ENCODE results near the gene TTC7B. TPM values are rescaled to one million over a fixed set of nuclear protein-coding genes. Genes with fewer than 3 reads are reported as not detected.

The TTC7B gene
- total and polyA plus RNA-seq, 2 donors (not counting 3 experiments of a cell fraction or from before 2014, with no cell fraction given), result 46.8 to 76.5 TPM

DNA sequence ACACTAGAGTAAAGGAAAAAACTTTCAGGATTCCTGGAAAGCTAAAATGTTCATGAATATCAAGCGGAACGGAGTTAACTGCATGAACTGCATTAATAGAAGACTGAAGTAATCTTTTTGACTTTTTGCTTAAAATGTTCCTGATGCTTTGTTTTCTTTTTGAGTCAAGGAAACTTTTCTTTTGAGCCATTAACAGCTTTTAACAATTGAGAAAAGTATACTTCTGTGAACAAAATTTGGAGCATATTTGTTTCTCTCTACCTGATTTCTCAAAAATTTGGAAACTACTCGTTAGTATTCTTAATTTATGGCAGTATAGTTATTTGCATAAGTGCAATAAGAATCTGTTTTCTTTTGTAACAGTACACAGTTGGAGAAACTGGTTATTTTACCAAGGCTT lies 340.9 kb downstream of the TTC7B start:
- Histone ChIP-seq H3K4me3 (replicated peaks in 1 of 3; ENCODE audit: insufficient read depth in 1 of 3, low read depth in 1 of 3, low read length in 3 of 3) (no peak overlapping the region), H3K9me3 (replicated peaks; ENCODE audit: control insufficient read depth, insufficient read depth, low read length) (no peaks in the 10 kb centered on the region), H3K79me2 (ENCODE audit: control insufficient read depth, insufficient read depth, low read length) (no peaks in the 10 kb centered on the region), H3K27ac (ENCODE audit: insufficient read depth, low read depth, low read length) (no peak overlapping the region), H3K9me1 (replicated peaks; ENCODE audit: control insufficient read depth, extremely low read depth, insufficient read depth, low read length) (no peaks in the 10 kb centered on the region), H3K27me3 (ENCODE audit: control insufficient read depth in 2 of 2, insufficient read depth in 2 of 2, low read length in 2 of 2) (peaks cover 0 to 24% of the 10 kb centered on the region in 2 experiments), H4K20me1 (replicated peaks; ENCODE audit: control insufficient read depth, extremely low read depth, insufficient read depth, low read length) (no peaks in the 10 kb centered on the region), H3K4me2 (ENCODE audit: insufficient read depth, low read length) (no peak overlapping the region), H2AFZ (ENCODE audit: low read depth, low read length) (no peak overlapping the region), H3K36me3 (ENCODE audit: control insufficient read depth in 2 of 2, extremely low read depth in 1 of 2, insufficient read depth in 2 of 2, low read length in 2 of 2) (no peaks in the 10 kb centered on the region), H3K4me1 (ENCODE audit: control insufficient read depth, extremely low read depth, insufficient read depth, low read length) (no peaks in the 10 kb centered on the region), H3K9ac (replicated peaks; ENCODE audit: extremely low read depth, insufficient read depth, low read length) (no peak overlapping the region)
- DNase-seq (ENCODE audit: low read depth, low spot score), result no peak
- FAIRE-seq, result peak; percentile 63
- CTCF ChIA-PET, result no interaction called here
- dilution Hi-C loops (cut with MboI; ENCODE audit: extremely low pct_ligation_motif_present, low sequenced_read_pairs) (no loop called here), intact Hi-C loops (cut with micrococcal nuclease) (no loop called here)
- TF ChIP-seq MYC (IDR thresholded peaks at IDR 0.05; ENCODE audit: low read depth, low read length), result no peak
- TF ChIP-seq EZH2 (IDR thresholded peaks at IDR 0.05; ENCODE audit: borderline replicate concordance, low read depth, low read length, severe bottlenecking), result no peak
- TF ChIP-seq POLR2A (IDR thresholded peaks at IDR 0.05; ENCODE audit: low read depth, low read length), result no peak
- TF ChIP-seq GATA2 (IDR thresholded peaks at IDR 0.05; ENCODE audit: insufficient read depth, insufficient read length, low read depth, low read length), result no peak
- no peak for TF ChIP-seq POLR2AphosphoS5 (IDR thresholded peaks at IDR 0.05; ENCODE audit: insufficient read depth, low read depth, low read length)
- TF ChIP-seq JUN (IDR thresholded peaks at IDR 0.05; ENCODE audit: borderline replicate concordance, insufficient read depth, insufficient read length, low read depth), result no peak
- TF ChIP-seq, protein P1, sequence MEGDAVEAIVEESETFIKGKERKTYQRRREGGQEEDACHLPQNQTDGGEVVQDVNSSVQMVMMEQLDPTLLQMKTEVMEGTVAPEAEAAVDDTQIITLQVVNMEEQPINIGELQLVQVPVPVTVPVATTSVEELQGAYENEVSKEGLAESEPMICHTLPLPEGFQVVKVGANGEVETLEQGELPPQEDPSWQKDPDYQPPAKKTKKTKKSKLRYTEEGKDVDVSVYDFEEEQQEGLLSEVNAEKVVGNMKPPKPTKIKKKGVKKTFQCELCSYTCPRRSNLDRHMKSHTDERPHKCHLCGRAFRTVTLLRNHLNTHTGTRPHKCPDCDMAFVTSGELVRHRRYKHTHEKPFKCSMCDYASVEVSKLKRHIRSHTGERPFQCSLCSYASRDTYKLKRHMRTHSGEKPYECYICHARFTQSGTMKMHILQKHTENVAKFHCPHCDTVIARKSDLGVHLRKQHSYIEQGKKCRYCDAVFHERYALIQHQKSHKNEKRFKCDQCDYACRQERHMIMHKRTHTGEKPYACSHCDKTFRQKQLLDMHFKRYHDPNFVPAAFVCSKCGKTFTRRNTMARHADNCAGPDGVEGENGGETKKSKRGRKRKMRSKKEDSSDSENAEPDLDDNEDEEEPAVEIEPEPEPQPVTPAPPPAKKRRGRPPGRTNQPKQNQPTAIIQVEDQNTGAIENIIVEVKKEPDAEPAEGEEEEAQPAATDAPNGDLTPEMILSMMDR (IDR thresholded peaks at IDR 0.05; ENCODE audit: extremely low read depth in 1 of 2, insufficient read depth in 1 of 2, low read depth in 1 of 2, low read length in 2 of 2), result no peak
- no peak for TF ChIP-seq MAX (IDR thresholded peaks at IDR 0.05; ENCODE audit: insufficient read depth, insufficient read length)
- no peak for TF ChIP-seq FOS (IDR thresholded peaks at IDR 0.05; ENCODE audit: borderline replicate concordance, insufficient read depth, low read length)
- POLR2A ChIA-PET, result no interaction called here
- BruUV-seq (replicated peaks), result no TSS peak

Other genes starting within 250 kb of the TTC7B start
- 5.4 and 8.8 TPM in 2 replicates for gene RPS6KA5, start 244.2 kb upstream of the TTC7B start, total RNA-seq
- gene RPS6KA5, start 244.2 kb upstream of the TTC7B start, polyA plus RNA-seq, result 2.6 and 2.9 TPM in 2 replicates

All from endothelial cell of umbilical vein (primary cell).